ENCODE measurements around the gene ELAPOR1. TPM values are rescaled to one million over a fixed set of nuclear protein-coding genes. Genes with fewer than 3 reads are reported as not detected.

ELAPOR1 gene
- total RNA-seq (under 1 TPM; 0.17 to 0.42 TPM), polyA plus RNA-seq (under 1 TPM in 1 of 2 donors, not detected in 1; 0.13 TPM)

- Histone ChIP-seq H3K36me3 (ENCODE audit: control insufficient read depth in 4 of 4, insufficient read depth in 3 of 4, low read depth in 1 of 4, low read length in 3 of 4) (no peaks in the 10 kb centered on the region), H3K27ac (ENCODE audit: low read depth in 1 of 2, low read length in 2 of 2) (no peak within 1 kb of the TSS), H3K9ac (ENCODE audit: low read depth in 1 of 2, low read length in 2 of 2) (no peak within 1 kb of the TSS), H3K27me3 (ENCODE audit: control insufficient read depth in 4 of 4, insufficient read depth in 4 of 4, low read length in 3 of 4) (peaks cover 0 to 3% (median 1%) of the 10 kb centered on the region in 4 donors), H3K9me3 (ENCODE audit: control insufficient read depth in 4 of 4, low read length in 3 of 4) (no peaks in the 10 kb centered on the region), H3K4me3 (ENCODE audit: low read depth in 1 of 3, low read length in 3 of 3) (peak within 1 kb of the TSS in 1 of 3 donors; percentile 25), H3K4me1 (ENCODE audit: control insufficient read depth in 4 of 4, insufficient read depth in 4 of 4, low read length in 3 of 4) (peaks cover 2 to 22% (median 13%) of the 10 kb centered on the region in 4 donors)
- WGBS, result 4% methylated on average over 56 of the region's 56 CpGs
- no peak for TF ChIP-seq REST (IDR thresholded peaks at IDR 0.05)
- TF ChIP-seq RAD21 (IDR thresholded peaks at IDR 0.05), result no peak
- no peak for TF ChIP-seq NR2F2 (IDR thresholded peaks at IDR 0.05)
- no peak for TF ChIP-seq HNF4A (conservative IDR thresholded peaks at IDR 0.05)
- no peak for TF ChIP-seq FOXA2 (IDR thresholded peaks at IDR 0.05)
- TF ChIP-seq GABPA (IDR thresholded peaks at IDR 0.05 in 1 of 2, conservative IDR thresholded peaks at IDR 0.05 in 1 of 2), result no peak
- no peak for TF ChIP-seq ATF3 (IDR thresholded peaks at IDR 0.05)
- no peak for TF ChIP-seq EGR1 (IDR thresholded peaks at IDR 0.05; ENCODE audit: low read depth in 2 of 2)
- no peak for DNase-seq (ENCODE audit: low spot score)
These were observed at the start of gene ELAPOR1 for GRCh38 chr1:109113590-109114341. ELAPOR1 (plus strand) TSS chr1:109114115; CDS start chr1:109114184, 69 bp downstream.

GRCh38 chr1:109065137-109065536 is 48.8 kb upstream of the ELAPOR1 start:
- H3K27ac ChIP-seq (ENCODE audit: low read depth in 1 of 2, low read length in 2 of 2), result no peak overlapping the region
- peaks cover 3 to 22% (median 14%) of the 10 kb centered on the region in 4 donors for H3K36me3 ChIP-seq (ENCODE audit: control insufficient read depth in 4 of 4, insufficient read depth in 3 of 4, low read depth in 1 of 4, low read length in 3 of 4)
- 99% methylated on average over 3 of the region's 3 CpGs for WGBS
- no peak overlapping the region for H3K9ac ChIP-seq (ENCODE audit: low read depth in 1 of 2, low read length in 2 of 2)
- no peak for DNase-seq (ENCODE audit: low spot score)
- peaks cover 0 to 3% (median 0%) of the 10 kb centered on the region in 4 donors for H3K4me1 ChIP-seq (ENCODE audit: control insufficient read depth in 4 of 4, insufficient read depth in 4 of 4, low read length in 3 of 4)
- TF ChIP-seq GABPA (IDR thresholded peaks at IDR 0.05 in 1 of 2, conservative IDR thresholded peaks at IDR 0.05 in 1 of 2), result no peak
- TF ChIP-seq HNF4G (IDR thresholded peaks at IDR 0.05), result no peak
- no peak for TF ChIP-seq FOXA2 (IDR thresholded peaks at IDR 0.05)
- TF ChIP-seq EGR1 (IDR thresholded peaks at IDR 0.05; ENCODE audit: low read depth in 2 of 2), result no peak
- TF ChIP-seq RXRA (IDR thresholded peaks at IDR 0.05), result no peak
- TF ChIP-seq ATF3 (IDR thresholded peaks at IDR 0.05), result no peak
- no peak for TF ChIP-seq MAX (IDR thresholded peaks at IDR 0.05)
- no peak for TF ChIP-seq RAD21 (IDR thresholded peaks at IDR 0.05)
- TF ChIP-seq NR2F2 (IDR thresholded peaks at IDR 0.05), result no peak
- TF ChIP-seq JUND (IDR thresholded peaks at IDR 0.05), result no peak
- TF ChIP-seq REST (IDR thresholded peaks at IDR 0.05), result no peak
- no peak for TF ChIP-seq ZBTB33 (IDR thresholded peaks at IDR 0.05)
- TF ChIP-seq SP1 (IDR thresholded peaks at IDR 0.05), result no peak
- TF ChIP-seq CTCF (IDR thresholded peaks at IDR 0.05; ENCODE audit: low read depth, low read length, missing input control), result no peak
- no peak for TF ChIP-seq YY1 (IDR thresholded peaks at IDR 0.05)
- no peak overlapping the region for H3K4me3 ChIP-seq (ENCODE audit: low read depth in 1 of 3, low read length in 3 of 3)
- no peaks in the 10 kb centered on the region for H3K27me3 ChIP-seq (ENCODE audit: control insufficient read depth in 4 of 4, insufficient read depth in 4 of 4, low read length in 3 of 4)
- no peaks in the 10 kb centered on the region for H3K9me3 ChIP-seq (ENCODE audit: control insufficient read depth in 4 of 4, low read length in 3 of 4)

All from liver (tissue), 9 donors.